ENCODE results near the gene CCDC24. TPM values are rescaled to one million over a fixed set of nuclear protein-coding genes. Genes with fewer than 3 reads are reported as not detected.

Gene CCDC24
- total RNA-seq, 1 donor from 2014 or later = 12.4 TPM

DNA sequence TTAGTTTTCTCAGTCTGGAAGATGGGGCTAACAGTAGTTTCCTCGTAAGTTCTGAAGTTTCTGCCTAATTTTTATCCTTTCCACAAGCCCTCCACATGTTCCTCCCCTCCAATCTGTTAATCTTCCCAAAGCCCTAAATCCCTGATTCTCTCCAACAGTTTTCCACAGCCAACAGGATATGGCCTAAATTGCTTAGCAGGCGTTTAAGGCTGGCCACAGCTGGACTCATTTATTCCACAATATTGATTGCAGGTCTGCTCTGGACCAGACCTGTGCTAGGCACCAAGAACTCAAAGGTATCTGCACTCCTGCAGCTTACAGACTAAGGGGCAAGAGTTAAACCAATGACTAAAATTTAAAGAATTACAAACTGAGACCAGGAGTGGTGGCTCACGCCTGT, 35.9 kb downstream of the CCDC24 start:
- H3K27ac Mint-ChIP-seq = no peak overlapping the region
- no peak overlapping the region for H3K4me3 Mint-ChIP-seq
- H3K9me3 Mint-ChIP-seq = no peaks in the 10 kb centered on the region
- DNase-seq (ENCODE audit: low spot score in 2 of 2, unreplicated experiment in 2 of 2) = no peak
- H3K36me3 Mint-ChIP-seq = peaks cover 11% of the 10 kb centered on the region
- TF ChIP-seq, protein P1, sequence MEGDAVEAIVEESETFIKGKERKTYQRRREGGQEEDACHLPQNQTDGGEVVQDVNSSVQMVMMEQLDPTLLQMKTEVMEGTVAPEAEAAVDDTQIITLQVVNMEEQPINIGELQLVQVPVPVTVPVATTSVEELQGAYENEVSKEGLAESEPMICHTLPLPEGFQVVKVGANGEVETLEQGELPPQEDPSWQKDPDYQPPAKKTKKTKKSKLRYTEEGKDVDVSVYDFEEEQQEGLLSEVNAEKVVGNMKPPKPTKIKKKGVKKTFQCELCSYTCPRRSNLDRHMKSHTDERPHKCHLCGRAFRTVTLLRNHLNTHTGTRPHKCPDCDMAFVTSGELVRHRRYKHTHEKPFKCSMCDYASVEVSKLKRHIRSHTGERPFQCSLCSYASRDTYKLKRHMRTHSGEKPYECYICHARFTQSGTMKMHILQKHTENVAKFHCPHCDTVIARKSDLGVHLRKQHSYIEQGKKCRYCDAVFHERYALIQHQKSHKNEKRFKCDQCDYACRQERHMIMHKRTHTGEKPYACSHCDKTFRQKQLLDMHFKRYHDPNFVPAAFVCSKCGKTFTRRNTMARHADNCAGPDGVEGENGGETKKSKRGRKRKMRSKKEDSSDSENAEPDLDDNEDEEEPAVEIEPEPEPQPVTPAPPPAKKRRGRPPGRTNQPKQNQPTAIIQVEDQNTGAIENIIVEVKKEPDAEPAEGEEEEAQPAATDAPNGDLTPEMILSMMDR (IDR thresholded peaks at IDR 0.05; ENCODE audit: unreplicated experiment) = no peak
- peaks cover 22% of the 10 kb centered on the region for H3K4me1 Mint-ChIP-seq
- H3K27me3 Mint-ChIP-seq (ENCODE audit: low read depth) = no peaks in the 10 kb centered on the region

DNA sequence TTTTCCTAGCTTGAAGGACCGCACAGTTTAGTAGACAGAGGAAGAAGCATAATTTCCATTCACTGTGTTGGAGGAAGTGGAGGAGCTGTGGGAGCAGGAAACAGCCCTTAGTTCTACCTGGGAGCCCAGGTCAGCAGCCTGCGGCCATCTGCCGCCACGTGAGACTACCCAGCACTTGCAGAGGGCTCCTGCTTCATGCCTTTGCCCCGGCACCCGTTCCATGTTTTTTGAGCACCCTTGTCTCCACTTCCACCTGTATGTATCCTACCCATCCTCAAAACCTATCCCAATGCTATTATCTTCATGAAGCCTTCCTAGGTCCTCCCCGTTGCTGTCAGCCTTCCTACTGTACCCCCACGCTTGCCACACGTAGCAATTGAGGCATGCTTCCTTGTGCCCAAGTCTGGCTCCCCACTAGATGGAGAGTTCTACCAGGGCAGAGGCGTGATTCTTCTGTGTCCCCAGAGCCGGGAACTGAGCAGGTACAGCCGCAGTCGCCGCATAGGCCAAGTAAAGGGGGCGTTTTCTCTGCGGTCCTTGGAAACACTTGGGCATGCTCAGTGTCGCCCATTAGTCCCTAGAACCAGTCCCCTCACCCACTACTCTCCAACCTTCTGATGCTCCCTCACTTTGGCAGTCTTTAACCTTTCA, 38.0 kb downstream of the CCDC24 start:
- Mint-ChIP-seq H3K9me3 (no peaks in the 10 kb centered on the region), H3K27me3 (ENCODE audit: low read depth) (no peaks in the 10 kb centered on the region), H3K36me3 (peaks cover 7% of the 10 kb centered on the region), H3K4me1 (peaks cover 38% of the 10 kb centered on the region), H3K27ac (peak overlapping the region; percentile 95), H3K4me3 (peak overlapping the region; percentile 97)
- TF ChIP-seq, protein P1 (IDR thresholded peaks at IDR 0.05; ENCODE audit: unreplicated experiment) = no peak
- DNase-seq (ENCODE audit: low spot score in 2 of 2, unreplicated experiment in 2 of 2) = no peak

- DNase-seq (ENCODE audit: low spot score in 2 of 2, unreplicated experiment in 2 of 2) = peak; percentile 71 to 85
- TF ChIP-seq, protein P1 (IDR thresholded peaks at IDR 0.05; ENCODE audit: unreplicated experiment) = no peak
- Mint-ChIP-seq H3K36me3 (peaks cover 4% of the 10 kb centered on the region), H3K9me3 (no peaks in the 10 kb centered on the region), H3K27ac (peak overlapping the region; percentile 95), H3K4me1 (peaks cover 40% of the 10 kb centered on the region), H3K27me3 (ENCODE audit: low read depth) (no peaks in the 10 kb centered on the region), H3K4me3 (peak overlapping the region; percentile 97)
These were observed 38.7 kb downstream of the CCDC24 start for GRCh38 chr1:44029911-44030604.

GRCh38 chr1:44030605-44031251, 39.3 kb downstream of the CCDC24 start:
- TF ChIP-seq, protein P1 (IDR thresholded peaks at IDR 0.05; ENCODE audit: unreplicated experiment) = peak; percentile 13
- Mint-ChIP-seq H3K4me3 (peak overlapping the region; percentile 81), H3K4me1 (peaks cover 46% of the 10 kb centered on the region), H3K36me3 (peaks cover 3% of the 10 kb centered on the region), H3K27ac (peak overlapping the region; percentile 97), H3K27me3 (ENCODE audit: low read depth) (no peaks in the 10 kb centered on the region), H3K9me3 (no peaks in the 10 kb centered on the region)
- DNase-seq (ENCODE audit: low spot score in 2 of 2, unreplicated experiment in 2 of 2) = peak; percentile 52 to 67

- Mint-ChIP-seq H3K4me1 (peaks cover 54% of the 10 kb centered on the region), H3K4me3 (peak within 1 kb of the TSS; percentile 81), H3K9me3 (no peaks in the 10 kb centered on the region), H3K27ac (peak within 1 kb of the TSS; percentile 97), H3K27me3 (ENCODE audit: low read depth) (no peaks in the 10 kb centered on the region), H3K36me3 (peaks cover 3% of the 10 kb centered on the region)
- TF ChIP-seq, protein P1 (IDR thresholded peaks at IDR 0.05; ENCODE audit: unreplicated experiment) = no peak
- DNase-seq (ENCODE audit: low spot score in 2 of 2, unreplicated experiment in 2 of 2) = peak; percentile 51 to 78
These were observed 40.1 kb downstream of the CCDC24 start, which contains the start of gene SLC6A9 for GRCh38 chr1:44031252-44032169. SLC6A9 (minus strand) TSS chr1:44031462; CDS start chr1:44024277, 7,185 bp downstream.
